OCI-LY7 (cell line): Measurements from ENCODE around the gene AEBP2.

Source experiments
- EZH2phosphoT487 ChIP-seq: fragments of 200-600 bp; sonication (generic); IDR thresholded peaks from 2 replicates; pipeline ENCODE4 v1.6.1; 2018; ENCODE audit warnings: low read depth, borderline replicate concordance, mild to moderate bottlenecking, mixed run types, antibody characterized with exemption, low read length, moderate library complexity, mixed read lengths
- TF ChIP-seq, protein P1 (sequence below): fragments of 200-600 bp; sonication (generic); conservative IDR thresholded peaks from 2 replicates; pipeline ENCODE4 v1.5.1; 2014; ENCODE audit warnings: mild to moderate bottlenecking, antibody characterized with exemption, low read length, moderate library complexity, mixed read lengths

DNA sequence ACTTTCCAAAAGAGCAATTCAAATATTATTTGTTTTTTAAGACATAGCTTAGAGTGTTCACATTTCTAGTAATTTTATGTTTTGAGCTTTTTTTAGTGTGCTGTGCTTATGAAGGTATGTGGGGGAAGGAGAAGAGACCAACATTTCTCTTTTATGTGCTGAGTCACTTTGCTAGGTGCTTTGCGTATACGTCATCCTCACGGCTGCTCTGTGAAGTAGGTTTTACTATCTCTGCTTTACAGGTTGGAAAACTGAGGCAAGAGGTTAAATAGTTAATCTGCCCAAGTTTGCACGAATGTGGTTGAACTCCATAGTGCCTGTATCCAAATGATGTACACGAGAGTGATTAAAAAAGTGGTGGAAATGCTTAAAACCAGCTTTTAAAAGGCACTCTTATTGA, 75.9 kb downstream of the AEBP2 start:
- TF ChIP-seq, protein P1, sequence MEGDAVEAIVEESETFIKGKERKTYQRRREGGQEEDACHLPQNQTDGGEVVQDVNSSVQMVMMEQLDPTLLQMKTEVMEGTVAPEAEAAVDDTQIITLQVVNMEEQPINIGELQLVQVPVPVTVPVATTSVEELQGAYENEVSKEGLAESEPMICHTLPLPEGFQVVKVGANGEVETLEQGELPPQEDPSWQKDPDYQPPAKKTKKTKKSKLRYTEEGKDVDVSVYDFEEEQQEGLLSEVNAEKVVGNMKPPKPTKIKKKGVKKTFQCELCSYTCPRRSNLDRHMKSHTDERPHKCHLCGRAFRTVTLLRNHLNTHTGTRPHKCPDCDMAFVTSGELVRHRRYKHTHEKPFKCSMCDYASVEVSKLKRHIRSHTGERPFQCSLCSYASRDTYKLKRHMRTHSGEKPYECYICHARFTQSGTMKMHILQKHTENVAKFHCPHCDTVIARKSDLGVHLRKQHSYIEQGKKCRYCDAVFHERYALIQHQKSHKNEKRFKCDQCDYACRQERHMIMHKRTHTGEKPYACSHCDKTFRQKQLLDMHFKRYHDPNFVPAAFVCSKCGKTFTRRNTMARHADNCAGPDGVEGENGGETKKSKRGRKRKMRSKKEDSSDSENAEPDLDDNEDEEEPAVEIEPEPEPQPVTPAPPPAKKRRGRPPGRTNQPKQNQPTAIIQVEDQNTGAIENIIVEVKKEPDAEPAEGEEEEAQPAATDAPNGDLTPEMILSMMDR, result no peak
- no peak for TF ChIP-seq EZH2phosphoT487
